NCI-H1092 treated with DMSO at 0.1 percent for 48 hours (cell line): ENCODE measurements around the gene SLC35B1.

Source experiments
- DNase-seq: peaks from one replicate; lab custom pipeline; 2025; lab: John Stamatoyannopoulos, UW

Gene SLC35B1, protein sequence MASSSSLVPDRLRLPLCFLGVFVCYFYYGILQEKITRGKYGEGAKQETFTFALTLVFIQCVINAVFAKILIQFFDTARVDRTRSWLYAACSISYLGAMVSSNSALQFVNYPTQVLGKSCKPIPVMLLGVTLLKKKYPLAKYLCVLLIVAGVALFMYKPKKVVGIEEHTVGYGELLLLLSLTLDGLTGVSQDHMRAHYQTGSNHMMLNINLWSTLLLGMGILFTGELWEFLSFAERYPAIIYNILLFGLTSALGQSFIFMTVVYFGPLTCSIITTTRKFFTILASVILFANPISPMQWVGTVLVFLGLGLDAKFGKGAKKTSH

DNA sequence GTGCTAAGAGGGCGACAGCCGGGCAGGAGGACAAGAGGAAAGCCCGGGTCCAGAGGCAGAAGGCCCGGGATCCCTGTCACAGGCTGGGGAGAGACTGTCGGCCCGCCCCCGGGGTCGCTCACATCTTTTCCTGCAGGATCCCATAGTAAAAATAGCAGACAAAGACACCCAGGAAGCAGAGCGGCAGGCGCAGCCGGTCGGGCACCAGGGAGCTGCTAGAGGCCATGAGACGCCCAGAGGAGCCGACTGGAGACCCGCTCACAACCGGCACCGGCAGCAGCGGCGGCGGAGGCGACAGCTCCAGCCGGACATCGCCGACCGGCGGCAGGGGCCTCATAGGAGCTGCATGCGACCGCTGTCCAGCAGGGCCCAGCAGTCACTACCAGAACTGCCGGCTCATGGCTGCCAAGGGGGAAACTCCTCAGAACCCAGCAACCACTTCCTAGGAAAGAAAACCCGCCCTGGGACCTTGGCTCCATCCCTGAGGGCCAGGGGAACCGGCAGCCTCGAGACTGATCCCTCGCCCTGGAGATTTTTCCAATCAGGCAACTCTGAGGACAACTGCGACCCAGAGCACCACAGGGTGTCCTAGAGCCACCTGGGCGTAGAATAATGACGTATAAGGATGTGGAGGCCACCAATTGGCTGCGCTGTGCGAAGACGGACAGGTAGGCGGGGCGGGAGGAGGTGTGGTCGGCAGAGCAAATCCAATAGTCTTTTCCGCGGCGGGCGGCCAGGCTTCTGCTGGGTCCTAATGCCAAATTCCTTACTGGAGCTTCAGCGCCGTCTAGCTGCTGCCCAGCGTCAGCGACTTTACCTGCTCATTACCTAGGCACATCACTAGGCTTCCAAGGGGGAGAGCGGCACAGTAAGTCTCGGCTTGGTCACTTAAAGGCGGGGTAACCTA, at the start of gene SLC35B1:
Gene SLC35B1 (minus strand): TSS at position 357 of the 907 bp plus-strand sequence. CDS start 131 bp downstream, at position 226.
- DNase-seq, result peak; percentile 98

DNA sequence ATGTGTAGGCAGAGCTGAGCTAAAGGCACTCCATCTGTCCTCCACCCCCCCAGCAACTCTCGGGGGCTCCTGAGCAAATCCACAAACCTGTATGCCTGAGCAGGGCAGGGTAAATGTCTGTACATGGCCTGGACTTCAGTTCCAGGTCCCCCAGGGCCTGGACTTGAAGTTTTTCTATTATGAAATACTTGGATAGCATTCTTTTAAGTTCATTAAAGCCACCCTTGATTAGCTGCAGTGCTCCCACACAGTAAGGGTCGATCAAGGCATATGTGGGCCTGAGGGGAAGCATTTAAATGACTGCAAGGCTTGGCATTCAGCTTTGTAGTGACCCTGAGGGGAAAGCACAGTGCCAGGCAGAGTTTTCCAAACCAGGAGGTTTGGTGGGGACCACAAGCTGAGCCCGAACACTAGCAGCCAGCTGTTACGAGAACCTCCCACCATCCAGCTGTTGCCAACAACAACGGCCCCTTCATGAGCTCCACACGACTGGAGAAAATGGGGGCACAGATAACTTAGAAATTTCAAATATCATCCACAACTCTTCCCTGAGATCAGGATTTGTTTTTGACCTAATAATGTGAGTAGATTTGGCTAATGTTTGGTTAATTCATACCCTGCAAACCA, 49.5 kb upstream of the SLC35B1 start:
- no peak for DNase-seq

DNA sequence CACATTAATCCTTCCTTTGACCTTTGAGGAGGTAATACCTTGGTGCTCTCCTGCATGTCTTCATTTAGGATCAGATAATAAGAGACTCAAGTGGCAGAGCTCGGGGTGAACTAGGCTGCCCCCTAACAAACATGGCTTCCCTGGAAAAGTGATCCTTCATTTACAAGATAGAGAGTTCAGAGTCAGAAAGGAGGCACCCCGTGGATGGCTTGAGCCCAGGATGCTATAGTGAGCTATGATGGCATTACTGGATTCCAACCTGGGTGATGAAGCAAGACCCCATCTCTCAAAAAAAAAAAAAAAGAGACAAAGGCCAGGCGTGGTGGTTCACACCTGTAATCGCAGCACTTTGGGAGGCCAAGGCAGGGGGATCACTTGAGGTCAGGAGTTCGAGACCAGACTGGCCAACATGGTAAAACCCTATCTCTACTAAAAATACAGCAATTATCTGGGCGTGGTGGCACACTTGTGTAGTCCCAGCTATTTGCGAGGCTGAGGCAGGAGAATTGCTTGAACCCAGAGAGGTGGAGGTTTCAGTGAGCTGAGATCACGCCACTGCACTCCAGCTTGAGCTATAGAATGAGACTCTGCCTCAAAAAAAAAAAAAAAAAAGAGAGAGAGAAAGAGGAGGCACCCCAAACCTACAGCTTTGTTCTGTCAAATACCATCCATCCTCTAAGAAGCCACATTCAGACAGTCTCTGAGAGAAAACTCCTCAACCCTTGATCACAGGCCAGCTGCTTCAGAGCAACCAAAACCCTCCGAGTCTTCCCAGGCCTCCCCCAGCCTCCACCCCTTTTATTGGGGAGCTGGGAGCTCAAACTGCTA, 48.8 kb upstream of the SLC35B1 start:
- DNase-seq, result no peak

DNA sequence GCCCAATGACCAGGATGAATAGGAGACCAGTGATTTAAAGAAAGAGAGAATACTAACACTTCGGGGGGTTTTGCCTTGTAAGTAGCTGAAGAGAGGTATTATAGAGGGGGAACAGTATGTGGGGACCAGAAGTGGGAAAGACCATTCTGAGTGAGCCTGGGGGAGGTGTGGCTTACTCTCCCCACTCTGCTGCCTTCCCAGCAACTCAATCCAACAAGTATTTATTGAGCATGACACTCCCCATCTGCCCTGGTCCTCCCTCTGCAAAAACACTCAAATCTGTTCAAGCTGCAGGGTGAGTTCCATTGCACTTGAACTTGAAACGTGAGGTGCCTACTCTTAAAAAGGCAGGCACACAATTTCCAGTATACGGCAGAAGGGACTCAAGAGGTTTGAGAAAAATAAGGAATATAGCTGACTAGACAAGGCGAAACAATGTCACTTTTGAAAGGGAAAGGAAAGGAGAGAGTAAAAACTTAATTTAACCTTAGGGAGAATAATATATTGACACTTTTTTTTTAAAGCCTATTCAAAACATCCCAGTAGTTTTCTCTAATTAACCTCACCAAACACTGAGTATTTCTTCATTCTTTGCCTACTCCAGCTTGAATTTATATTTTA, 48.0 kb upstream of the SLC35B1 start:
- no peak for DNase-seq

DNA sequence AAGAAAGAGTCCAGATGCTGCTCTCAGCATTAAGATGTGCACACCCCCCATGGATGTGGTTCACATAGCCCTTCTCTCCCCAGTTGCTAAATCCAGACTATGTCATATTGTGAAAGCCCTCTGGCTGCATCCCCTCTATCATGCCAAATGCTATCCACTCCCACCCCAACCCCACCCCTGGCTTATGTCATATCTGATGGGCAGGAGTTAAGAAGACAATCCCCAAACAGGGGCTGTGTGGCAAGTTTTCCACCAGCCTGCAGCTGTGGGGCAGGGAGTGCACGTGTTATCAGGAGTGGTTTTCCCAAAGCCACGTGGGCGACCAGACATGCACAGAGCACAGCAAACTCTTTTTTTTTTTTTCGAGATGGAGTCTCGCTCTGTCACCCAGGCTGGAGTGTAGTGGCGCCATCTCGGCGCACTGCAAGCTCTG, 46.2 kb upstream of the SLC35B1 start:
- no peak for DNase-seq

DNA sequence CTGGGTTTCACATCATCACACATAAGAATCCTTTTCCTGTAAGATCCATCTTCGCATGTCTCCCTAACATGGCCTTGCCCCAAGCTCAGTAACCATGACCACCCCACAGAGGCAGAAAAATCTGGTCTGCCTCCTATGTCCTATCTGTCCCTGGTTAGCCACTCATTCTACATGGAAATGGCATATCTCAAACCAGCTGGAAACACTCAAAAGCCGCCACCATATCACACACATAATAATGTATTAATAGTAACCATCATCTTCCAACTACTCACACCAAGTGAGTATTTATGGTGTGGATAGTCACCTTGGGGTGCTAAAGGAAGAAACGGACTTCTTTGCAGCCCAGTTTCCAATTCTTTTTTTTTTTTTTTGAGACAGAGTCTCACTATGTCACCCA, 44.7 kb upstream of the SLC35B1 start:
- no peak for DNase-seq

DNA sequence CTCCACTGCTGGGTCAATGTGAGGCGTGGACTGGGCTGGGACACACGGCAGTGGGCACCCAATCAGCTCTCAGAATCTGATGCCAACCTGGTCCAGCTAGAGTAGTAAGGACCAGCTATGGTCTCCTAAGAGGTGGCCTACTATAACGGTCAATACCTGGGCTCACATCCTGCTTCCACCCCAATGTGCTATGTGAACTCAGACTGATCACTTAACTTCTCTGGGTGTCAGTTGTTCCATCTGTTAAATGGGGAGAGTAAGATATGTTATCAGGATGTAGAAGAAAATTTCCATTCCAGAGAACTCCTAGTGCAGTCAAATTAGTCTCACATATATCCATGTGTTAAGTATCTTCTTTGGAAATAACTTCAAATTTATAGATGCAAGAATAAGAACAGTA, 42.0 kb upstream of the SLC35B1 start:
- no peak for DNase-seq

DNA sequence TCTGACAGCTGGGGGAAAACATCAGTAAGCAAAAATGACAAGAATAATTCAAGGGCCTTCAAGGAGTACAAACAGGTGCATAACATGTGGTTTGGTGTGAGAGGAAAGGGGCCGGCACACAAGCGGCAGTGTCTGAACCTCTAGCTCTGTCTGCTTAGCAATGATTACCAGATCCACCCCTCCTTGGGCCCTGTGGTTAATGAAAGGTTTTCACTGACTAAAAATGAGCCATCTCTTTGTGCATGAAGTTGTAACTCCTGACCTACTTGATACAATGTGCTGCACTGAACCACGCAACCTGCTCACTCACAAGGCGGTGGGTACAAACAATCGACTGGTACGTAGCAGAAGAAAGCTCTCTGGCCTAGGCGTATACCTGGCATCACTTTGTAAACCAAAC, 41.0 kb upstream of the SLC35B1 start:
- DNase-seq, result no peak

DNA sequence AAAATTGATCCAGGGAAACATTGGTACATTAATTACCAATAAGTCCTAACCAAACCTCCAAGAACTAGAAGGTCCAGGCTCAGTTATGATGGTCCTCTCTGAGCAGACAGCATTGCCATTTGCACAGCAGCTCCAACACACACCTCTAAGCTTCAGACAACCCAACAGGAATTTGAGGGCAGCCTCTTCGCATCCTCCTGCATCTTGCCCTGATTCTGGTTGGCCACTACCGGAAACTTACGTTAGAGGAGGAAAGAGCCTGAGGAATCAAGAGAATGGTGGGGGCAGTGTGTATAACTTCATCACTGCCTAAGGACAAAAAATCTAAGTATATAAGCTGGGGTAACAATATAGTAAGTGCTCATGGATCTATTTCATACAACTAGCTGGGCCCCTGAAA, 40.5 kb upstream of the SLC35B1 start:
- no peak for DNase-seq

DNA sequence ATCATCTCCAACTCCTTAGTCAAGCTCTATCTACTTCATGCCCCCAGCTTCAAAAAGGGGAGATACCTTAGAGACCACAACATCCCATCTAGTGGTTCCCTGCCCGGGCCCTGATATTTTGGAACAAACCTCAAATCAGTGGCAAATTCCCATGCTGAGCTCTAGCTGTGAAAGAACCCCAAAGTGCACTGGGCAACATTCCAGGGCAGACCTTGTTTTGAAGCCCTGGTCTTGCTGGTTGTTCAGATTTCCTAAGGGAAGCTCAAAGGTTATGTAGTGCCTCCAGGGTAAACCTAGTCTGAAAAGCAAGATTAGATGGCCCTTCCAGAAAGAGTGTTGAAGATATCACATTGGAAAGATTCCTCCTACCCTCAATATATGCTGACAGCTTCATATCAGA, 39.9 kb upstream of the SLC35B1 start:
- no peak for DNase-seq

DNA sequence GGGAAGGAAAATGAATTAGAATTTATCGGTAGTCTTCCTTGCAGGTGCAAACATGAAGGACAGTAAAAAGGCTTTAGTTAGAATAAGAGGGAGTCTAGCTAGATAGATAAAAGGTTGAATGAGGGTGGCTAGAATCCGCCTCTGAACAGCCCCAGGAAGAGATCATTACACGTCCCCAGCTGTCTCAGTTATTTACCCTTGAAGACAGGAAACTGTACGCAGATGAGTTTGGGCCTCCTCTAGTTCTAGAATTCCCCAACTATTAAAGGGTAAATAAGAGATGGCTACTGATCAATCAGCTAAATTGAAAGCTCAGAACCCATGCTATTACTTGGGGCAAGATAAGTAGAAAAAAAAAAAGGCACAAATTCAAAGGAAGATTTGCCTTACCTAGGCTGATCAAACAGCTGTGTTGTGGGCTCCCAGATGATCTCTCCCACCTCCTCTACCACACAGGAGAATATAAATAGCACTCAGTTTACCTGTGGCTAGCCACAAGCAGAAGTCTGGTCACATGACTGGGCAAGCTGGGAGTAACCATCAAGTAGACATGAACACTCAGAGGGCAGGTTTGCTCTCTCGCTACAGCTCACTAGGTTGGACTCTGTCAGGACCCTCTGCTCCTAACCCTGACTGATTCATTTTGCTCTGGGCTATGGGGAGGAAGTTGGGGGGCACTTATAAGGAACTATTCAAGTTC, 39.2 kb upstream of the SLC35B1 start:
- DNase-seq, result no peak

DNA sequence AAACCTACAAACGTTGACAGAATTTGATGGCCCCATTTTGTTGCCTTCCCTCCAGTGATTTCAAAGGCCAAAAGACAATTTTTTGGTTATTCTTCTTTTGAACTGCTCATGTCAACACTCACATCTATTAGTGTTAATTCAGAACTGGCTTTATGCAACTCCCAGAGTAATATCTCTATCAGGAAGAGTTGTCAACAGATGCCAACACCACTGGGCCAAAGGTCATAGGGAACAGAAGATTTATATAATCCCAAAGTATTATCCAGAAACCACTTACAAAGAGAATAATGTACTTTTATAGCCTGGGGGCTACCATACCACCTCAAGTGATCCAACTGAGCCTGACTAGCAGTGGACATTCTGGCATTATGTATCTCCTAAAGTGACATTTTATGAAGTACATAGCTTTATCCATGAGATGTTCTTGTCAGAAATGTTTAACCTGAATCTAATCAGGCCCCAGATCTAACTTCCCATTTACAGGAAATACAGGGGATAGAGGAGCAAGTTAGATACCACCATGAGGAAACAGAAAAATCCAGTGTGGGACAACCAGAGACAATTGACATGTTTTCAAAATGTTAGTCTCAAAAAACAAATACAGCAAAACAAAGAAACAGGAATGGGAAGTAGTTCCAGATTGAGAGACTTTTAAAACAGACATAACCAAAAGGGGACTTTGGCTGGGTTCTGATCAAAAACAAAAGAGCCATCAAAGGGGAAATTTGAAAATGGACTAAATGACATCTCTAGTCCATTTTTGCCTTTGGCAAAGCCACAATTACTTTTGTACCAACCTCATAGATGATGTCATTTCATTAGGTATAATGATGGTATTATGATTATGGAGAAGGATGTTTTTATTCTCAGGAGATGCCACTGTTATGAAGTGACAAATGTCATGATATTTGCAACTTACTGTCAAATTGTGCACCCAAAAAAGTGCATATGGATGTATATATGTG, 37.7 kb upstream of the SLC35B1 start:
- DNase-seq, result no peak

DNA sequence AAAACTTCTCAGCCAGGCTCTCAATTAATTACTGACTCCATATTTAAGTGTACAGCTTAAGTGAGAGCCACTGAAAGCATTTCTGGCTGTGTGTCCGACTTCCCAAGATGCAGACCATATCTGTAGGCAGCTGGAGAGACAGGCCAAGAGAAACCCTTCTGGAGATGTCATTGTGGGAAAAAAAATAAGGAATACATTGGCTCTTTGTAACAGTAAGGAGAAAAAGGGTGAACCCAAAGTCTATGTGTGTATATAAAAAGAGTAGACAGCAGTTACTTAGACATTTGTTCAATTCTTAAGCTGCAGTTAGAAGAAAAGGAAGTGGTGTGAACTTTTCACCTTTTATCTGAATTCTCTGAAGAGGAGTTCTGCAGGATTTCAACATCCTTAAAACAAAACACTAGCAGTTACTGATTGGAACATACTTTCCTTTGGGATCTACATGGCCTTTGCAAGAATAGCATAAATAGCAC, 34.4 kb upstream of the SLC35B1 start:
- no peak for DNase-seq

DNA sequence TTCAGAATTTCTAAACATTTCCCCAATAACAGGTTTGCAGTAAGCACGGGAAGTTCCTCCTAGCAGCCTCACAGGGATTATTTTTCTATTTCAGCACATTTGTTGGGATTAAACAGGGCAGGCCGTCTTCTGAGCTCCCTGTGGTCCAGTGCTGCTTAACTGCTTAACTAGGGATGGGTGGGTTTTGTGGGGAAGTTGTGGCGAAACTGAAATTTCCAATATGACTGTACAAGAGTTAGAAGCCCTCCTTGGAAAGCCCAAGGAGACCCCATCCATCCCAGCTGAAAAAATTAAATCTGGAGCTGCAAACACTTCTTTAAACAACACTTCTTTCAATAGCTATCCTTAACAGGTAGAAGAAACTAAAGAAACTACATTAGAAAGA, 33.9 kb upstream of the SLC35B1 start:
- no peak for DNase-seq

DNA sequence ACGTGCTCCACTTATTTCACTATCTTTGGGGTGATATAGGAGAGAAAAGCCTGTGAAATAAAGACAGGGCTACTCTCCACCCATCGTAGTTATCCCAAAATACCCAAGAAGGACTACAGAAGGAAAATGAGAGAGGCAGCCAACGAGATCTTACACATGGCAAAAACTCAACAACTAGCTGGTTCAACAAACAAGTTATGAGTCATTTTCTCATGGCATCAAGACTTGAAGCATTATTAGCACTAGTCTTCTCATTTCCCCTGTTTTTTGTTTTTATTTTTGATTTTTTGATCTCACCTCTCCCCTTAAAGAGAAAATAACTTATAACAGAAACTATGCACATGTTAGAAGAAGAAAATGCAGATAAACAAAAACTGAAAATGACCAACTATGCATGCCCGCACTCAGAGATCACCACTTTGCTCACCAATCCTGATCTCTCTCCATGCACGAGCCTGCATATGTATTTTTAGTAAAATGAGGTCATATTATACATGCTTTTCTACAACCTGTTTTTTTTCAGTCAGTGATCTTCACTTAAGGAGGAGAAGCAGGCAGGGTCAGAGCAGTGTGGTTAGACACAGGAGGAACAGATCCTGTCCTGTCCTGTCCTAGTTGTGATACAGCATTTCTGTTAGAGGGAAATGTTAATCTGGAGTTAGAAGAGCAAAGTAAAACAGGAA, 33.4 kb upstream of the SLC35B1 start:
- no peak for DNase-seq

DNA sequence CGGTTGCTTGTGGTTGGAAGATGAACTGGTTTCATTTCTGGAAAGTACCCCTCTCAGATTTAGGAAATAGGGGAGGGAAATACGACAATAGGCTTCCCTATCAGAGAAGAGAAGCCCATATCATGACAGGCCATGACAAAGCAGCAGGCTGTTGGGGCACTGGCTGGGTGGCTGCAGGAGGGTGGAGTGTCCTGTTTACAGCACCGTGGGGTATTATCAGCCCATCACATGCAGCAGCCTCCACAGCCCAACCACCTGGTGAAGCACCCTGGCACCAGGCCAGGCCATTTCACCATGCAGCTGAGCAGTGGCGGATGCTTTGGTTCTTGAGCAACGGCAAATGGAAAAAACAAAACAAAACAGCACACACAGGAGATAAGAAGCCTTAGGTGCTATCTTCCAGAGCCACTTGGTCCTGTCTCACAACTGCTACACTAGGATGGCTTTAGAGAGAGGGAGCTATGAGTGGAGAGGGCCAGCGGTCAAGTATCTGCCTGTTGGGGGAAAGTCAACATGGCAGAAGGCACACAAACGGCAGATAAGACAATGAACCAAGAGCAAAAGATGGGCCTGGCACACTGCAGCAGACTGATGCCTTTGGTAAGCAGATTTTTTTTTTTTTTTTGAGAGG, 32.0 kb upstream of the SLC35B1 start:
- peak; percentile 77 for DNase-seq

DNA sequence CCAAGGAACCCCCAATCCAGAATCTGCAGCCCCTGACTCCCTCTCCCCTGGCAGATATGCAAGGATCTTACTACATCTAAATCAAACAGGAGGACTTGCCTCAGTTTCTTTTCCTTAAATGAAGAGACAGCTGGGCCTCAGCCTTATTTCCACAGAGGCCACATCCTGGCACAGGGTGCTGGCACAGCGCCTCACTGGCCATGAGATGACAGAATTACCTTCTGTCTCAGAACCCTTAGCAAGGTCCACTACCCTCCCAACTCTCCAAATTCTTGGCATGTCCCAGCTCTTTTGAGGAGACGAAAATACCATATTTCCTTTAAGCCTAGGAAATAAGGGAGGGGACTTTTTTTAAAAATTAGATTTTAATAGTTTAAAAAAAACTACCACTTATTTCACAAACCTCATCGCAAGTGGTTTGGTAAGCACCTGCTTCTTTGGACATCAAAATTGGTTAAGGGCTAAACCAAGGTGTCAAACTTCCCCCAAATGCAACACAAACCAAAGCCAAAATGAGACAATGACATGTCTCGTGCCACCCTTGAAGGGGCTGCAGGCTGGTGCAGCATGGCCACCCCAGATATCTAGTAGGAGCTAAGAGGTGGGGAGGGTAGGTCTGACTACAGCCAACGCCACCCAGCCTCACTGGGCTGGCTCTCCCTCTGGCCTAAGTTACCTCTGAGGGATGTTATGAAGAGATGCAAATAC, 30.8 kb upstream of the SLC35B1 start:
- no peak for DNase-seq
